HUDEP-2 (cell line): ENCODE results near the gene UBL4B.
A peak's percentile ranks its signal among the peaks of the same experiment; 100 is the strongest.
"Not testable (repeated sequence)": the region's sequence is repeated elsewhere in the genome, so short reads cannot be mapped to it uniquely, and the experiment has no call there.

Experiments used
- DNase-seq, 76 experiments: peaks; one replicate each; lab custom pipeline; 2025; ENCODE audit not compliant: unreplicated experiment in 76 of 76; lab: John Stamatoyannopoulos, UW

Gene UBL4B

GRCh38 chr1:110112143-110112542 lies at the start of gene UBL4B:
Gene UBL4B, plus strand, starts transcription at chr1:110112443. Its CDS starts 92 bp downstream, at chr1:110112535.
- no peak for DNase-seq

- no peak for DNase-seq
Observed at GRCh38 chr1:110062612-110063011, 49.6 kb upstream of the UBL4B start.

- DNase-seq = no peak
Observed at GRCh38 chr1:110063781-110064180, 48.5 kb upstream of the UBL4B start.

- DNase-seq = no peak
Observed at GRCh38 chr1:110064576-110065337, 47.5 kb upstream of the UBL4B start.

- DNase-seq = peak in 4 of 76 experiments; percentile 5 to 24 (median 12)
Observed at GRCh38 chr1:110065841-110066240, 46.4 kb upstream of the UBL4B start.

GRCh38 chr1:110067479-110067892 lies 44.8 kb upstream of the UBL4B start:
- no peak for DNase-seq

GRCh38 chr1:110067893-110068645 lies 44.2 kb upstream of the UBL4B start:
- DNase-seq = peak in 2 of 76 experiments; percentile 5 to 28

- peak in 7 of 76 experiments; percentile 8 to 45 (median 23) for DNase-seq
Observed at GRCh38 chr1:110068646-110069403, 43.4 kb upstream of the UBL4B start.

- peak in 1 of 76 experiments; percentile 15 for DNase-seq
Observed at GRCh38 chr1:110069404-110070281, 42.6 kb upstream of the UBL4B start.

GRCh38 chr1:110070282-110070669 lies 42.0 kb upstream of the UBL4B start:
- no peak for DNase-seq

- no peak for DNase-seq
Observed at GRCh38 chr1:110070671-110071242, 41.5 kb upstream of the UBL4B start, which contains the start of gene ALX3. Gene ALX3, minus strand, starts transcription at chr1:110070672. Its CDS starts 60 bp downstream, at chr1:110070612.

GRCh38 chr1:110074166-110074565 lies 38.1 kb upstream of the UBL4B start:
- DNase-seq = no peak

GRCh38 chr1:110076789-110077500 lies 35.3 kb upstream of the UBL4B start:
- DNase-seq = no peak

- not testable (repeated sequence) for DNase-seq
Observed at GRCh38 chr1:110079995-110080394, 32.2 kb upstream of the UBL4B start.

- no peak for DNase-seq
Observed at GRCh38 chr1:110081061-110081460, 31.2 kb upstream of the UBL4B start.

GRCh38 chr1:110082477-110082876 lies 29.8 kb upstream of the UBL4B start:
- DNase-seq = no peak

GRCh38 chr1:110083061-110083865 lies 29.0 kb upstream of the UBL4B start:
- no peak for DNase-seq

GRCh38 chr1:110083866-110084226 lies 28.4 kb upstream of the UBL4B start:
- no peak for DNase-seq
